ENCODE data around the gene HPCA. TPM values are rescaled to one million over a fixed set of nuclear protein-coding genes. Genes with fewer than 3 reads are reported as not detected.

HPCA gene
- total and polyA plus RNA-seq, 2 of the 13 experiments (the other 11 are each of a cell fraction or from before 2014, with no cell fraction given), result not detected

GRCh38 chr1:32858136-32858535 lies 28.2 kb upstream of the HPCA start (continued):
- TF ChIP-seq NFKB2 (CRISPR knock-in tag; IDR thresholded peaks at IDR 0.05; ENCODE audit: borderline replicate concordance), result no peak
- no peak for TF ChIP-seq ATF5 (CRISPR knock-in tag; IDR thresholded peaks at IDR 0.05; ENCODE audit: low read depth)

- Histone ChIP-seq H3K27ac (ENCODE audit: extremely low read length, insufficient read depth, low read length) (no peak overlapping the region), H3K36me3 (replicated peaks in 1 of 2; ENCODE audit: control insufficient read depth in 1 of 2, insufficient read depth in 2 of 2, low read length in 2 of 2) (peaks cover 1 to 31% of the 10 kb centered on the region in 2 experiments; a peak in 3 of 5 replicates), H4K20me1 (ENCODE audit: insufficient read depth, low read length) (no peaks in the 10 kb centered on the region), H3K9ac (ENCODE audit: insufficient read depth, low read depth, low read length) (no peak overlapping the region), H3K4me2 (ENCODE audit: low read depth, low read length) (no peak overlapping the region), H3K9me3 (ENCODE audit: low read length) (no peaks in the 10 kb centered on the region), H3K4me3 (replicated peaks in 1 of 3; ENCODE audit: insufficient read depth in 1 of 3, low read depth in 2 of 3, low read length in 3 of 3) (no peak overlapping the region), H3K27me3 (ENCODE audit: control insufficient read depth in 1 of 2, insufficient read depth in 2 of 2, low read length in 2 of 2) (no peaks in the 10 kb centered on the region), H2AFZ (ENCODE audit: low read length) (no peak overlapping the region), H3K4me1 (ENCODE audit: insufficient read depth, low read length) (peaks cover 8% of the 10 kb centered on the region; the same call in 1 of the 2 replicates), H3K79me2 (ENCODE audit: insufficient read depth, low read length) (no peaks in the 10 kb centered on the region)
- FAIRE-seq (no peak), ATAC-seq (no peak), DNase-seq (ENCODE audit: low spot score) (no peak)
- POLR2A ChIA-PET, result no interaction called here
- 96% methylated on average over 7 of the region's 7 CpGs for WGBS (ENCODE audit: low lambda C conversion rate)
- in situ Hi-C loops (cut with HindIII; ENCODE audit: extremely low pct_ligation_motif_present, low pct_unique_long_range_greater_than_20kb), result no loop called here
- CTCF ChIA-PET (ENCODE audit: low intra/inter-chr PET ratio, low total read pairs), result no interaction called here
- no peak for TF ChIP-seq SAP130 (CRISPR knock-in tag; IDR thresholded peaks at IDR 0.05; ENCODE audit: low read depth)
- no peak for TF ChIP-seq MBNL3 (CRISPR knock-in tag; conservative IDR thresholded peaks at IDR 0.05)
- intact Hi-C loops (cut with micrococcal nuclease; ENCODE audit: unreplicated experiment), result no loop called here
- BruUV-seq (replicated peaks), result no TSS peak
These were observed 27.5 kb upstream of the HPCA start for GRCh38 chr1:32858791-32859190.

GRCh38 chr1:32859915-32860314 lies 26.4 kb upstream of the HPCA start:
- POLR2A ChIA-PET, result no interaction called here
- no peaks in the 10 kb centered on the region for H4K20me1 ChIP-seq (ENCODE audit: insufficient read depth, low read length)
- H3K27ac ChIP-seq (ENCODE audit: extremely low read length, insufficient read depth, low read length), result no peak overlapping the region
- CTCF ChIA-PET (ENCODE audit: low intra/inter-chr PET ratio, low total read pairs), result no interaction called here
- DNase-seq (ENCODE audit: low spot score) (no peak), ATAC-seq (no peak), FAIRE-seq (no peak)
- no peak overlapping the region for H3K4me2 ChIP-seq (ENCODE audit: low read depth, low read length)
- no peaks in the 10 kb centered on the region for H3K9me3 ChIP-seq (ENCODE audit: low read length)
- BruUV-seq (replicated peaks), result no TSS peak
- no peak overlapping the region for H3K4me3 ChIP-seq (replicated peaks in 1 of 3; ENCODE audit: insufficient read depth in 1 of 3, low read depth in 2 of 3, low read length in 3 of 3)
- H3K36me3 ChIP-seq (replicated peaks in 1 of 2; ENCODE audit: control insufficient read depth in 1 of 2, insufficient read depth in 2 of 2, low read length in 2 of 2), result peaks cover 1 to 20% of the 10 kb centered on the region in 2 experiments; a peak in 3 of 5 replicates
- no peak overlapping the region for H3K9ac ChIP-seq (ENCODE audit: insufficient read depth, low read depth, low read length)
- in situ Hi-C loops (cut with HindIII; ENCODE audit: extremely low pct_ligation_motif_present, low pct_unique_long_range_greater_than_20kb), result no loop called here
- WGBS (ENCODE audit: low lambda C conversion rate), result 100% methylated on average over 2 of the region's 2 CpGs
- H2AFZ ChIP-seq (ENCODE audit: low read length), result no peak overlapping the region
- TF ChIP-seq ZNF781 (CRISPR knock-in tag; IDR thresholded peaks at IDR 0.05; ENCODE audit: borderline replicate concordance, not compliant biosample characterization) (no peak), ETV5 (CRISPR knock-in tag; IDR thresholded peaks at IDR 0.05; ENCODE audit: borderline replicate concordance) (no peak), FOXM1 (CRISPR knock-in tag; IDR thresholded peaks at IDR 0.05) (no peak), PBX3 (CRISPR knock-in tag; IDR thresholded peaks at IDR 0.05; ENCODE audit: borderline replicate concordance) (no peak), MAF1 (CRISPR knock-in tag; IDR thresholded peaks at IDR 0.05; ENCODE audit: borderline replicate concordance) (no peak), ATAD3A (CRISPR knock-in tag; IDR thresholded peaks at IDR 0.05) (no peak), CBX1 (IDR thresholded peaks at IDR 0.05; ENCODE audit: low read depth) (no peak), ZNF775 (CRISPR knock-in tag; IDR thresholded peaks at IDR 0.05; ENCODE audit: borderline replicate concordance) (no peak)
- no peaks in the 10 kb centered on the region for H3K27me3 ChIP-seq (ENCODE audit: control insufficient read depth in 1 of 2, insufficient read depth in 2 of 2, low read length in 2 of 2)
- no peaks in the 10 kb centered on the region for H3K79me2 ChIP-seq (ENCODE audit: insufficient read depth, low read length)
- intact Hi-C loops (cut with micrococcal nuclease; ENCODE audit: unreplicated experiment), result no loop called here
- H3K4me1 ChIP-seq (ENCODE audit: insufficient read depth, low read length), result no peaks in the 10 kb centered on the region
